Activated T-cell treated with anti-CD3 and anti-CD28 coated beads, Interleukin-2, amount 50 U/mL, for 1 hour (primary cell): Measurements from ENCODE around the gene TULP4.
"Not testable (repeated sequence)": the region's sequence is repeated elsewhere in the genome, so short reads cannot be mapped to it uniquely, and the experiment has no call there.

ENCODE experiments used
- DNase-seq: peaks from one replicate; pipeline ENCODE4 v3.0.0-alpha.2; 2020

The TULP4 gene

DNA sequence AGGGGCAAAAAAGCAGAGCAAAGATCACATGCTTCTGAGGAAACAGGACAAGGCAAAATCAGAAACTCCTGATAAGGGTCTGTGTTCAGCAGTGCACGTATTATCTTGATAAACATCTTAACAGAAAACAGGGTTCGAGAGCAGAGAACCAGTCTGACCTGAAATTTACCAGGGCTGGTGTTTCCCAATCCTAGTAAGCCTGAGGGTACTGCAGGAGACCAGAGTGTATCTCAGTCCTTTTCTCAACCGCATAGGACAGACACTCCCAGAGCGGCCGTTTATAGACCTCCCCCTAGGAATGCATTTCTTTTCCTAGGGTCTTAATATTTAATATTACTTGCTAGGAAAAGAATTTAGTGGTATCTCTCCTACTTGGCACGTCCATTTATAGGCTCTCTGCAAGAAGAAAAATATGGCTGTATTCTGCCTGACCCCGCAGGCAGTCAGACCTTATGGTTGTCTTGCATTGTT is 15.4 kb upstream of the TULP4 start:
- DNase-seq = not testable (repeated sequence)

DNA sequence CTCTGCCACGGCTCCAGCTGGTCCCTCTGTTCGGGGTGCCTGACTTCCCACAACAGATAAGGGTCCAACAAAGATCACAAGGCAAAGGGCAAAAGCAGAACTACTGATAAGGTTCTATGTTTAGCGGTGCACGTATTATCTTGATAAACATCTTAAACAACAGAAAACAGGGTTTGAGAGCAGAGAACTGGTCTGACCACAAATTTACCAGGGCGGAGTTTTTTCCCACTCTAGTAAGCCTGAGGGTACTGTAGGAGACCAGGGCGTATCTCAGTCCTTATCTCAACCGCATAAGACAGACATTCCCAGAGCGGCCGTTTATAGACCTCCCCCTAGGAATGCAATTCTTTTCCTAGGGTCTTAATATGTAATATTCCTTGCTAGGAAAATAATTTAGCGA is 14.6 kb upstream of the TULP4 start:
- not testable (repeated sequence) for DNase-seq

DNA sequence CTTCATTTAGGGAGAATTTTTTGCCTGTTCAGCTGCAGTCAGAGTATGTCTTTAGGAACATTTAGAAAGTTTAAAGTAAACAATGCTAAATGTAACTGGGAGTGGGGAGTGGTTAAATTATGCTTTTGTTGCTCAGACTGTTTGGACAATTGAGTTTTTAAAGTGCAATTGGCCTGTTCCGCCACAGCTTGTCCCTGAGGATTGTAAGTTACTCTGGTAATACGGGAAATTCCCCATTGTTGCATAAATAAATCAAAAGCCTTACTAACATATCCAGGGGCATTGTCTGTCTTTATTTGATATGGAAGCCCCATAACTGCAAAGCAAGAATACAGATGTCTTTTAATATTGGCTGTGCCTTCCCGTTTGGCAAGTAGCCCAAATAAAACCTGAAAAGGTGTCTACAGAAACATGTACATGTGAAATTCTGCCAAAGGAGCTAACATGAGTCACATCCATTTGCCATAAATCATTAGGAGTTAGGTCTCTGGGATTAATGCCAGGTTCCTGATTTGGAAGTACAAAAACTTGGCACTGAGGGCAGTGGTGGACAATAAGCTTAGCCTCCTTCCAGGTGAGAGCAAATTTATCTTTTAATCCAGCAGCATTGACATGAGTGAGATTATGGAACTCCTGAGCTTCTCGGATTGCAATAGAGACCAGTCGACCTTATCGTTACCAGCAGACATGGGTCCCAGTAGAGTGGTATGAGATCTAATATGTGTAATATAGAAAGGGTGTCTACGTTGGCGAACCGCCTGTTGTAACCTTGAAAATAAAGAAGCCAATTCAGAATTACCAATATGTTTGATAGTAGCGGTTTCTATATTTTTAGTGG is 11.7 kb upstream of the TULP4 start:
- DNase-seq = not testable (repeated sequence)

DNA sequence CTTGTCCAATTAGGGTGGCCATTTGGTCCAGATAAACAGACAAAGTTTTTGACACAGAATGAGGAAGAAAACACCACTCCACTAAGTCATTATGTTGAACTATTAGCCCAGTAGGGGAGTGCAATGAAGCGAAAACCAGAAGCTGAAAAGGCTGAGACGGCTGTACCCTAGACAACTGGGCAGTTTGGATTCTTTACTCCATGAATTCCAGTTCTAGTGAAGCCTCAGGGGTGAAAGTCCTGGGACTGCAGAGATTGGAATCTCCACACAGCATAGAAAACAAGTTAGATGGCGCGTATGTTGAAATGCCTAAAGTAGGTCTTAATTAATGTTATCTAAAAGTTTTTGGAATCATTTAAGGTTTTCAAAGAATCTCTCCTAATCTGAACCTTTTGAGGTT is 10.7 kb upstream of the TULP4 start:
- not testable (repeated sequence) for DNase-seq

DNA sequence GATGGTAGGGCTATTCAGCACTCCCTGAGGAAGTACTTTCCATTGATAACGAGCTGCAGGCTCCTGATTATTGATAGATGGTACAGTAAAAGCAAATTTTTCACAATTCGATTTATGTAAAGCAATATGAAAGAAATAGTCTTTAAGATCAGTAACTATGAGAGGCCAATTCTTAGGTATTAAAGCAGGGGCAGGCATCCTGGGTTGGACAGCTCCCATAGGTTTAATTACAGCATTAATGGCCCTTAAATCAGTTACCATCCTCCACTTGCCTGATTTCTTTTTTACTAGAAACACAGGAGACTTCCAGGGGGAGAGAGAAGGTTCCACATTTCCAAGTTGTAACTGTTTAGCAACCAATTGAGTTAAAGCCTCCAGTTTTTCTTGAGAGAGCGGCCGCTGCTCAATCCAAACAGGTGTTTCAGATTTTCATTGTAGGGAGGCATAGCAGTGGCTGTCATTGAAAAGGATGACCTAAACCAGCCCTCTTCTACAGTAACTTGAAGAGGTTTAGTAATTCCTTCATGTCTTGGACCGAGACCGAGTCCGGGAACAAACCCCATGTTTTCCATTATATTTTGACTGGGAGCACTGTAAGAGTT is 10.0 kb upstream of the TULP4 start:
- DNase-seq = not testable (repeated sequence)

DNA sequence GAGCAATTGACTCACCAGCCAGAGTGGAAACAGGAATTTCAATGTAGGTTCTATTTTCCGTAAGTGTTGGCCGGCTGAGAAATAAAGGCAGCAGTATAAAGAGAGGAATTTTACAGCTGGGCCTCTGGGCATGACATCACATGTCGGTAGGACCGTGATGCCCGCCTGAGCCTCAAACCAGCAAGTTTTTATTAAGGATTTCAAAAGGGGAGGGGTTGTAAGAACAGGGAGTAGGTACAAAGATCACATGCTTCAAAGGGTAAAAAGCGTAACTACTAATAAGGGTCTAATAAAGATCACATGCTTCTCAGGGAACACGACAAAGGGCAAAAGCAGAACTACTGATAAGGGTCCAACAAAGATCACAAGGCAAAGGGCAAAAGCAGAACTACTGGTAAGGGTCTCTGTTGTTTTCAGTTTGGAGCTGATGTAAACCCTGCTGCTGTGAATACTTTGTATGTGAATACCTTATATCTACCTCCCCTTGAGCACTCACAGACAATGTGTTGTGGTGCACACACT is 9.0 kb upstream of the TULP4 start:
- DNase-seq = no peak

DNA sequence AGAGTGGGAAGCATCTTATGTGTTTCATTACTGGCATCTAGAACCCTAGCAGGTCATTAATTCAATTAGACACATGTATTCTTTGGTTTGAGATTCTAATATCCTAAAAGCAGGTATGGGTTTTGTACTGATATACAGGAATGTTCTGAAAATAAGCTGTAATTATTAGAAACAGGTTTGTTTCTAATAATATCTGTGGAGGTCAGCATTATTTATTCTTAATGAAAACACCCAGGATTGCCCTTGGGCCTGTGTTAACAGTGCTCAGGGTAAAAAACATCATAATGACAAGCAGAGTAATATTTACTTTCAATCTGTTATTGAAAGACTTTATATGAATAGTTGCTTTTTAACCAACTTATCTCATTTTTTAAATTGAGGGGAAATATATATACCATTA is 8.0 kb upstream of the TULP4 start:
- no peak for DNase-seq

DNA sequence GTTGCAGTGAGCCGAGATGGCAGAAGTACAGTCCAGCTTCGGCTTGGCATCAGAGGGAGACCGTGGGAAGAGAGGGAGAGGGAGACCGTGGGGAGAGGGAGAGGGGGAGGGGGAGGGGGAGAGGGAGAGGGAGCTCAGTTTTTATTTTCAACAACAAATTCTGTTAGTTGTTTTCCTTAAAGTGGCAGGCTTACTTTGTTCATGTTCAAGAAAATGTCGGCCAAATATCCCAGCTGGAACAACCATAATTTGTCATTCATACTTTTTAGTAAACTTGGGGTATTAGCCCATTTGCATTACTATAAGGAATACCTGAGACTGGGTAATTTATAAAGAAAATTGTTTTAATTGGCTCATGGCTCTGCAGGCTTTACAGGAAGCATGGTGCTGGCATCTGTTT is 2.5 kb upstream of the TULP4 start:
- no peak for DNase-seq

DNA sequence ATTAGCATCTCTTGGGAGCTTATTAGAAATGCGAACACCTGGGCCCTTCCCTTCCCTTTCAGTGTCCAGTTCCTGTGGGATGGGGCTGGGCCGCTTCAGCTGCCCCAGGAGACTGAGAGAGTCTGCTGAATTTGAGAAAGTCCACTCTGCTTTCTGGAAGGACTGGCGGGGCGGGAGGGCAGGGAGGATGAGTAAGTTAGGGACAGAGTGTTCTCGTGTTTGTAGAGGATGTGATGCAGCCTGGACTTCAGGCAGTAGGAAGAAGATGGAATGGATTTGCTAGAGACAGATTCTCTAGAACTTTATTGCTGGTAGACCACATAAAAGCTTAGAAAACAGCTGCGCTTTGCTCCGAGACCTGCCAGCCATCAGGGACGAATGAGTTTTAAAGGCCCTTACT is 1.1 kb upstream of the TULP4 start:
- DNase-seq = no peak

DNA sequence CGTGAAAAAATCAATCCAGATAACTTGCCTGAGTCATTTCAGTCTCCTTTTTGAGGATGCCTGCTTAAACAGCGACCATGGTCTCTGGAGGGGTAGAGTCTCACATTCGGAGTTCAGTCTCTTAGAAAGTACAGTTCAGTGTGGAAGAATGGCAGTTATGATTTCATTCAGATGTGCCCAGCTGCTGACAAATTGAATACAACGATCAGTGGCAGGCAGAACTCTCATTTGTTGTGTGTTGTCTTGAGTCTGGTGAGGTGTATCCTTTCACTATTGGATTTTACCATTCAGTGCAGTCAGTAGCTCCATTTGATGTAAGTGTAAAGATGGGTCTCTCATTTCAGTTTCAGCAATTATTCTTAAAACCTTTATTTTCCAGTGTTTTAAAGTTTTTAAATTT is 639 bp upstream of the TULP4 start:
- no peak for DNase-seq

DNA sequence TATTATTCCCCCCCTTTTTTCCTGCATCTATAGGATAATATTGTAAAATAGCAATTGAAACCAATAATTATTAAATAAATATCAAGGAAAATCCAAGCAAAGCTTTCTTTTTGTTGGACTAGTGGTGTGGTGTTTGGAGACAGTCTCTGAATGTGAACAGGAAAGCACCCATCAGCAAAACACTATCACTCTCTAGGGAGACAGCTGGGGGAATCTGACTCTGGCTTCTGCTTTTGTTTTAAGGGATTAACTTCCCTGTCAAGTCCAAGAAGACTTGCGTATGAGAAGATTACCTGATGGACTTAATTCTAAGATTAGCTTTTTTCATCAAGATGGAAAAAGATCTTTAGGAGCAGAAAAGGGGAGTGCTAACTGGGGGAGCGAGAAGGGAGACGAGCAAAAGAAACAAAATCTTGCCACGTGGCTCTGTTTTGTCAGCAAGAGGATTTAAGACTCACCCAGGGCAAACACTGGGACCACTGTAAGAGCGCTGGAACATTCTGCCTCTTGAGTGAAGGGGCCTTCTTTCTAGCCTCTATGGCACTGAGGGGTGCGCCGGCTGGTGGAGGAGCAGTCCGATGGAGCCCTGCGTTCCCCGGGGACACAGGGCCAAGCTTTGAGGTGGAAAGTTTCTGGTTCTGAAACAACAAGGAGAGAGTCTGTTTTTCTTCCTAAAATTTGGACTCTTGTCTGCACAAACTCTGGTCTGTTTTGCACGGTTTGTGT is 570 bp downstream of the TULP4 start:
- no peak for DNase-seq

DNA sequence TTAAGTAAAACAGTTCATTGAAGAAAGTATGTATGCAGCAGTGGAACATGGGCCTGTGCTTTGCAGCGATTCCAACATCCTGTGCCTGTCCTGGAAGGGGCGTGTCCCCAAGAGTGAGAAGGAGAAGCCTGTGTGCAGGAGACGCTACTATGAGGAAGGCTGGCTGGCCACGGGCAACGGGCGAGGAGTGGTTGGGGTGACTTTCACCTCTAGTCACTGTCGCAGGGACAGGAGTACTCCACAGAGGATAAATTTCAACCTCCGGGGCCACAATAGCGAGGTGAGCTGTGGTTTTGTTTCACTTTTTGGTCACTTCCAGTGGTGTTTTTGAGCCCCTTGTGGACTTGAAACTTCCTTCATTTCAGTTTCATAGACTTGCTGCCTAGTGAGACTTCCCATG is 1.7 kb downstream of the TULP4 start:
- DNase-seq = no peak

DNA sequence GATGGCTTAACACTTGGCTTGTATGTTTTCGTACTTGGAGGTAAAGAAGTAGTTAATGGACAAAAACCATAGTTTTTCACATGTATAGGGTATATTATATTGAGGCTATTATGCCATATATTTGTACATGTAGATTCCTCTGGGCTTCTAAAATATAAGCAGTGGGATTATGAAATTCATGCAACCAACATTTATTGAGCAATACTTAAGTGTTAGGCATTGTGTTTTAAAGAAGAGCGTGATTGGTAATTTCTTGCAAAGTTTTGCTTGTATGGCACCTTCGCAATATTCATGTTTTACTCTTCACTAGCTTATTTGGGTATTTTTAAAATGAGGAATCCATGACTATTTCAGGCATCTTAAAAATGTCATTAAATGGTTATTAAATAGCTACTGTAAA is 2.5 kb downstream of the TULP4 start:
- DNase-seq = no peak

DNA sequence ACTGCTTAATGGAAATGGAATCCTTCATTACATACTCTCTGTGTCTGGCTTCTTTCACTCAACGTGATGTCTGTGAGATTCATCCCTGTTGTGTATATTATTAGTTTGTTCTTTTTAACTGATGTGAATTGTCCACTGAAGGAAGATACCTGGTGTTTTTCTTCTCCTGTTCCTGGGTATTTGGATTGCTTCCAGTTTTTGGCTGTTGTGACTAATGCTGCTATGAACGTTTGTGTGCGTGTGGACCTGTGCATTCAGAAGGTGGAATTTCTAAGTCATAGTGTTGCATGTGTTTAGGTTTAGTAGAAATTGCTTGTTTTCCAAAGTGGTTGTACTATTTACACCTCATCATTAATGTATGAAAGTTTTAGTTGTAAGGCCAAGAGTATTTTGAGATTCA is 3.8 kb downstream of the TULP4 start:
- no peak for DNase-seq

DNA sequence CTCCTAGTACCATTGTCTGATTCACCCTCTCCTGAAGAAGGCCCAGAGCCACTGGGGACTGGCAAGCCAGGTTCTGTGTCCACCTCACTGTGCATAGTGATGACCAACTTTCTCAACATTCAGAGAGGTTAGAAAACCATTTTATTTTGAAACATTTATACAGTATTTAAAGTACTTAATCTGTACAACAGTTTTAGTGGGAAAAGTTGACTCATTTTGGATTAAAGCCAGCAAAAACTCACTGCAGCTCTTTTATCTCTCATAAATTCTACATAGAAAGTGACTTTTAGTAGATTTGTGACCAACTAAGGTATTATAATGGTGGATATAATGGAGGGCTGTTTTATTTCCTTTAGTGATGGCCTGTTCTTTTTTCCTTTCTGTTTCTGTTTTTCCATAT is 9.7 kb downstream of the TULP4 start:
- no peak for DNase-seq

DNA sequence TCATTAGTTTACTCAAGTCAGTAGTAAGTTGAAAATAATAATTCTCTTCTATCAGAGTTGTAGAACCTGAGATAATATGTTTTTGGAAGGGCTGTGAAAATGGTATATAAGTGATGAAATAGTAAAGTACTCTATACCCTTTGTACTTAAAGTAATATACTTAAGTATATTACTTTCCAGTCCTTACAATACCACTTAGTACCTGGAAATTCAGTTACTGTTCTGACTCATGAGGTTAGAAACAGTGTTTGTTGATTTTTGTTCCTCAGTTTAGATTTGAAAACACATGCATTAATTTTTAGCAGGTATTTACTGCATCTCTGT is 10.1 kb downstream of the TULP4 start:
- no peak for DNase-seq

DNA sequence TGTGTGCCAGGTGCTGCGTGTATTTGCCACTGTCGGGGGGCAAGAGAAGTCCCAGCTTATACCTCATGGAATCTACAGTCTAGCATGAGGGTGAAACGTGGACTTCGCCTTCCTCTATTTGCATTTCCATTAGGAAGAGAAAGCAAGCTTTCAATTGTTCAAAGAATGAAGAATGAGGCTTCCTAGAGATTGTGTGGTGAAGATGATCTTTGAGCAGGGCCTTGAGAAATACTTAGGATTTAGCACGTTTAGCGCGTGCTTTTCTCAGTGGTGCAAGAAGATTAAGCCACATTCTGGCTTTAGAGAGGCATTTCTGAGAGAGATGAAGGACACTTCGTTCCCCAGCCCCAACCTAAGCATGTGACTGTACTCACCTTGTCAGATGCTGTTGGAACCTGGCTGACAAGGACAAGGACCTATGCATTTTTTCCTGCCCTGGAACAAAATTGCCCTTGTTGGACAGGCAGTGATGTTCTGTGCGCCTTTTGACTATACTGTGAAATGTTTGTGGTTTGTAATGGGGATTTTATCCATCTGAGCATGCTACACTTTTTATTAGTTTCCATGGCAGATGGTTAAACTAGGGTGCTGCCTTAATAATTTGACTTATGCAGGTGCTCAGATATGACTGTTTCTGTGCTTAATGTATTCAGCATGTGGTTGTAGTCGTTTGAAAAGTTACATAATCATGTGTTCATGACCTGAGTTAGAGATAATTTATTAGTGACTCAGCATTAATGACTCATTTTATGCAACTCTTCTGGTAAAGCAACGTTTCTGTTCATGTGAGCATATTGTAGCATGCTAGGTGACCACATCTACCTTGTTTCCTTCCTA is 10.7 kb downstream of the TULP4 start:
- no peak for DNase-seq

DNA sequence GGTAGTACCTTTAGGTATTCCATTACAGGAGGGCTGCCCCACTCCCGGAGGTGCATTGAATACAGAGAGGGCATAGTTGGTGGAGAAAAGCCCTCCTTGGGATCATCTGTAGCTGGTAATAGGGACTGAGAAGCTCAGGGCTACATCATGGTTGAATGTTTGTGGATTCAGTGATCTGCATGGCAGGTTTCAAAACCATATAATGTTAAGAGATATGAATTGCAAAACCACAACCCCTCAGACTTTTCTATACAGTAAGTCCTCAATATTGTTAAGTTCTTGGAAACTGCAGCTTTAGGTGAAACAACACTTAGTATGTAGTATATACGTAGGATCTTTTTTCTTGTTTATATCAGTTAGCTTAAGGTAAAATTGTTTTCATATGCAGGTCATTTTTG is 11.3 kb downstream of the TULP4 start:
- DNase-seq = no peak

DNA sequence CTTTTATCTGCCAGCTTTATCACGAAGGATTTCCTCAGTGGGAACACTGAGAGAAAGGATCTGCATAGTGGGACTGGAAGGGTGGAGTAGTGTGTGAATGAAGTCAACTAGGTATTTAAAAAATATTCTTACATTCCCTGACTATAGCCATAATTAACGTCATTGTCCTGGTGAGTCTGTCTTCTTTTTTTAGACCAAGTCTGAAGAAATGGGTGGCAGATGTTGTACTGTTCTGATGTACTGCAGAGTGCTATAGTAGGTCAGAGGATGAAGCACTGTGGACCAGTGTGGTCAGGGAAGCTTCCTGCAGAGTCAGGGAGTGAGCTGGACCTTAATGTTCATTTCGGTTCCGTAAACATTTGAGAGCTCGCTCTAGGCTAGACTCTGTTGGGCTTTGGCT is 11.9 kb downstream of the TULP4 start:
- DNase-seq = no peak

DNA sequence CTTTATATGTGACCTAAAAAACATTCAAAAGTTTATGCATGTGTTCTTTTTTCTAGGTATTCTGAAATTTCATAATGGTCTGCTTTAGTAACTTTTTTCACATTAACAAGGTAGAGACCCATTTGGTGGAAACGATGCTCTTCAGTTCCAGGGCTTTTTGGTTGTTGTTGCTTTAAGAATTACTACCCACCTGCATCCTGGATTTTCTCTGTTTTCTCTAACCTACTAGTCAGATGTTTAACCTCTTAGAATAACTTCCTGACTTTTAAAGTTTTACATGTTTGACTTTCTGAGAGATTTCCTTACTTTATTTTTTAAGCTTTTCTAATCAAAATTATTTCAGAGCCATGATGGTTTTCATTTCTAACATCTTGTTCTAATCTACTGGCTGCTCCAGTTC is 14.9 kb downstream of the TULP4 start:
- DNase-seq = no peak

DNA sequence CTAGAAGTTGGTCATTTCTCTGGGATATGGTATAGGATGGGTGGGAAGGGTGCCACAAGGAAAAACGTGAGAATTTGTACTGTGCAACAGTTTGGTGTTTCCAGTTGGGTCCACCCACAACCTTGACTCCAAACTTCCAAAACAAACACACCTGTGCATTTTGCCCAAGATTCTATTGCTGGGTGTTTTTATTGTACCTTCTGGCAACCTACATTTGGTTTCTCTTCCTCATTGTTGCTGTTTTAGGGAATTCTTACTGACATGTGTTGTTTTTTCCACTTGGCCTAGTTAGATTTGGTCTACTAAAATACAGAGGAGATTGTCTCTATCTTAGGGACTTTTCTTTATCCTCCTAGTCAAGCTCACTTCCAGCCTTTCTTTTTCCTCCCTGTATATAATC is 16.7 kb downstream of the TULP4 start:
- DNase-seq = no peak

DNA sequence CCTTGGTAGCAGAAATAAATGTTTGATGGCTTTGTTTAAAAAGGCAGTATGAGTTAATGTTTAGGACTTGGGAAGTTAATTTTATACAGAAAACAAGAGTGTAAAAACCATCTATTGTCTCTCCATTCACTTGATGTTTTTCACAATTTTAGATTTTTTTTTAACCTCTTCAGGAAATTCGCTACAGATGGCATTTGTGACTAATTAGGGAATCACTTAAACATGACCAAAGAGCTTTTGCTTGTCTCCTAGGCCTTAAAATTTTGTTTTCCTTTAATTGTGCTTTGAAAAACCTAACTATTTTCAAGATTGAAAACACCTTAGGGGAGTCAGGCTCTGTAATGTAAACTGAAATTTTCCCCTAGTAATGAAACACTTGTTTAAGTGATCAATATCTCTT is 17.3 kb downstream of the TULP4 start:
- no peak for DNase-seq

DNA sequence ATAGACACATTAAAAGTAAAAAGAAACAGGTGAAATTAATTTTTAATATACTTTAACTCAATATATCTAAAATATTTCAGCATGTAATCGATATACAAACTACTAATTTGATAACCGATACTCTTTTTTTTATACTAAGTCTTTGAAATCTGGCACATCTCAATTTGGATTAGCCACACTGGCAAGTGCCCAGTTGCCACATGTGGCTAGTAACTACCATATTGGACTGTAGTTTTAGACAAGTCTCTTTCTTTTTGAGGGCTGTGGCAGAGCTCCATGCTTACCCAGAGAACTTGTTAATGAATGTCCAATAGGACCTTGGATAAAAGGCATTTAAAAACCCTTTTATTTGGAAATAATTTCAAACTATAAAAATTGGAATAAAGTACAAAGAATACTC is 17.8 kb downstream of the TULP4 start:
- no peak for DNase-seq
